Activated CD8-positive, alpha-beta memory T cell treated with anti-CD3 and anti-CD28 coated beads, Interleukin-2, amount 50 U/mL, for 4 hours (primary cell): ENCODE results near the gene LMNA.
"Not testable (repeated sequence)": the region's sequence is repeated elsewhere in the genome, so short reads cannot be mapped to it uniquely, and the experiment has no call there.

Experiments used
- DNase-seq: peaks from one replicate; pipeline ENCODE4 v3.0.0-alpha.2; 2020

LMNA gene

GRCh38 chr1:156167536-156167935 lies 53.0 kb downstream of the LMNA start:
- no peak for DNase-seq

- DNase-seq = no peak
These were observed 58.4 kb downstream of the LMNA start for GRCh38 chr1:156172696-156173470.

- no peak for DNase-seq
These were observed 62.2 kb downstream of the LMNA start for GRCh38 chr1:156176610-156177210.

GRCh38 chr1:156177919-156178654 lies 63.6 kb downstream of the LMNA start:
- no peak for DNase-seq

- DNase-seq = no peak
These were observed 66.0 kb downstream of the LMNA start for GRCh38 chr1:156180471-156180870.

- DNase-seq = not testable (repeated sequence)
These were observed 66.9 kb downstream of the LMNA start for GRCh38 chr1:156181391-156181924.

GRCh38 chr1:156182010-156182779 lies 67.7 kb downstream of the LMNA start:
- DNase-seq = not testable (repeated sequence)

GRCh38 chr1:156186347-156187177 lies 72.1 kb downstream of the LMNA start:
- not testable (repeated sequence) for DNase-seq
